WERI-Rb-1 (cell line): ENCODE measurements around the gene PPP2R2B.
A peak's percentile ranks its signal among the peaks of the same experiment; 100 is the strongest.

Experiments
- DNase-seq: peaks from one replicate; pipeline ENCODE4 v3.0.0-alpha.2; 2020
- H3K27ac ChIP-seq: fragments of 250-450 bp; sonication (Bioruptor Pico); 2 replicates; pipeline ENCODE4 v1.5.1; 2020; ENCODE audit warnings: mild to moderate bottlenecking, moderate library complexity
- H3K27me3 ChIP-seq: fragments of 250-450 bp; sonication (Bioruptor Pico); 2 replicates; pipeline ENCODE4 v1.5.1; 2021; ENCODE audit warnings: mild to moderate bottlenecking, low read depth, moderate library complexity; ENCODE audit not compliant: insufficient read depth, severe bottlenecking
- H3K36me3 ChIP-seq: fragments of 250-450 bp; sonication (Bioruptor Pico); 2 replicates; pipeline ENCODE4 v1.5.1; 2020; ENCODE audit warnings: mild to moderate bottlenecking, moderate library complexity
- H3K4me3 ChIP-seq: 2 replicates; pipeline ENCODE4 v1.5.1; 2011; ENCODE audit warnings: low read depth, mild to moderate bottlenecking, control low read depth, low read length
- H3K9me3 ChIP-seq: fragments of 250-450 bp; sonication (Bioruptor Pico); 2 replicates; pipeline ENCODE4 v1.5.1; 2021; ENCODE audit warnings: mild to moderate bottlenecking, moderate library complexity; ENCODE audit not compliant: severe bottlenecking
- TF ChIP-seq, protein P1 (sequence below): IDR thresholded peaks from 2 replicates; pipeline ENCODE4 v1.5.1; 2011; ENCODE audit warnings: low read depth, mild to moderate bottlenecking, control low read depth, inconsistent platforms, low read length

PPP2R2B gene

DNA sequence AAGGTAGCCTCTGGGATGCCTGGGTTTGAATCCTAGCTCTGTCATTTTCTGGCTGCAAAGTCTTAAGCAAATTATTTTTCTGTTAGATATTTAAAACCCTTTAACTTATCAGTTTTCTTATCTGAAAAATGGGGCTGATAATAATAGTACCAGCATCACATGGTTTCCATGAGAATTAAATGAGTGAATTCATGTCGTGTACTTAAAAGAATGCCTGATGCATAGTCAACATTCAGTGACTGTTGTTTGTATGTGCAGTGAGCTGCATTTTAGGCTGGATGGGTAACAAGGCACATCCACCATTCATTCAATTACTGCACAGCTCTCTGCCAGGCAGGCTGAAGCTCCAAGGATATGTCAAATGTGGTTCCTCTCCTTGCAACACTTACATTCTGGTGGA is 122.0 kb downstream of the PPP2R2B start:
- no peak for DNase-seq
- TF ChIP-seq, protein P1, sequence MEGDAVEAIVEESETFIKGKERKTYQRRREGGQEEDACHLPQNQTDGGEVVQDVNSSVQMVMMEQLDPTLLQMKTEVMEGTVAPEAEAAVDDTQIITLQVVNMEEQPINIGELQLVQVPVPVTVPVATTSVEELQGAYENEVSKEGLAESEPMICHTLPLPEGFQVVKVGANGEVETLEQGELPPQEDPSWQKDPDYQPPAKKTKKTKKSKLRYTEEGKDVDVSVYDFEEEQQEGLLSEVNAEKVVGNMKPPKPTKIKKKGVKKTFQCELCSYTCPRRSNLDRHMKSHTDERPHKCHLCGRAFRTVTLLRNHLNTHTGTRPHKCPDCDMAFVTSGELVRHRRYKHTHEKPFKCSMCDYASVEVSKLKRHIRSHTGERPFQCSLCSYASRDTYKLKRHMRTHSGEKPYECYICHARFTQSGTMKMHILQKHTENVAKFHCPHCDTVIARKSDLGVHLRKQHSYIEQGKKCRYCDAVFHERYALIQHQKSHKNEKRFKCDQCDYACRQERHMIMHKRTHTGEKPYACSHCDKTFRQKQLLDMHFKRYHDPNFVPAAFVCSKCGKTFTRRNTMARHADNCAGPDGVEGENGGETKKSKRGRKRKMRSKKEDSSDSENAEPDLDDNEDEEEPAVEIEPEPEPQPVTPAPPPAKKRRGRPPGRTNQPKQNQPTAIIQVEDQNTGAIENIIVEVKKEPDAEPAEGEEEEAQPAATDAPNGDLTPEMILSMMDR = no peak
- no peaks in the 10 kb centered on the region for H3K27me3 ChIP-seq
- H3K27ac ChIP-seq = no peak overlapping the region
- H3K36me3 ChIP-seq = no peaks in the 10 kb centered on the region
- H3K4me3 ChIP-seq = no peak overlapping the region
- no peaks in the 10 kb centered on the region for H3K9me3 ChIP-seq

DNA sequence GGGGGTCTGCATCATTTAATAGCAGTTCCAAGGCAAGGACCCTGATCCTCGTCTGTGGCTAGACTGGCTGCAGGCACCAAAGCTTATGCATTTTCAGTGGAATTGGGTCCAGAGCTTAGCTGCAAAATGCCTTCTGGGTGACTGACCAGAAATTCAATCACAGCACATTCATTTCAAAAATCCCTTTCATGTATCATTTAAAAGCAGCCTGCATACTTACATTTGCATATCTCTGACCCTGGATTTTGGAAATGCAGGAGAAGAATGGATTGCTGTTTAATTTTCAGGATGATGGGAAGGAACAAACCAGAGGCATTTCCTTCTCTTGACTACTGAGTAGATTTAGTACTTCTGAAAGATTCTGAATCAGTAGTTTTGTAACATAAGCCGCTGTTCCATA is 122.8 kb downstream of the PPP2R2B start:
- DNase-seq = no peak
- Histone ChIP-seq H3K36me3 (no peaks in the 10 kb centered on the region), H3K4me3 (no peak overlapping the region), H3K9me3 (no peaks in the 10 kb centered on the region), H3K27ac (no peak overlapping the region), H3K27me3 (no peaks in the 10 kb centered on the region)
- TF ChIP-seq, protein P1 = no peak

DNA sequence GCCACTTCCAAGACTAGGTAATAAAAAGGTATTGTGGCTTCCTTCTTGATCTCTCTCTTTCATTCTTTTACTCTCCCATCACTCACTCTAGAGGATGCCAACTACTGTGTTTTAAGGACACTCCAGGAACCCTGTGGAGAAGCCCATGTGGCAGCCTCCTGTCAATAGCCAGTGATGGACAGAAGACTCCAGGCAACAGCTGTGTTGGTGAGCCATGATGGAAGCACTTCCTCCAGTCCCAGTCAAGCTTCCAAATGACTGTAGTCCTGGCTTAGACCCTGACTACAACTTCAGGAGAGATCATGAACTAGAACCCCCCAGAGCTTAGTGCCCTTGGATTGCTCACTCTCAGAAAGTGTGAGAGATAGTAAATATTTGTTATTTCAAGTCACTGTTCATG is 123.9 kb downstream of the PPP2R2B start:
- no peaks in the 10 kb centered on the region for H3K27me3 ChIP-seq
- no peak overlapping the region for H3K4me3 ChIP-seq
- TF ChIP-seq, protein P1 = no peak
- no peak for DNase-seq
- no peaks in the 10 kb centered on the region for H3K9me3 ChIP-seq
- no peaks in the 10 kb centered on the region for H3K36me3 ChIP-seq
- H3K27ac ChIP-seq = no peak overlapping the region

DNA sequence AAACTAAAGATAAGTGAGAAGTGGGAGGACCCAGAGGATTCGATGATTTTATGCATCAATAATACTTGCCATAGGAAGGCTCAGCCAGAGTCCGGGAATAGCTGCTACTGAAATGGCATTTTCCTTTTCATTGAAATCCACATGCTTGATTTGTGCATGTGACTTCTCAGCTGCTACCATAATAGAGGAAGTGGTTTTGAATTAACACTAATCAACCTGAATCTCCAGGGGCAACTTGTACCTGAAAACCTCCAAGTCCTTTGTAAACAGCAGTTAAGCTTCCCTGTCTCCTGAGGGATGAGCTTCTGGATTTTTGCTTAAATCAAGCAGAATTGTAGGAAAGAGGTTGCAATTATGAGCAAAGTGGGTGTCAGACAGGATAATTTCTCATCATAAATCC is 124.9 kb downstream of the PPP2R2B start:
- no peak overlapping the region for H3K27ac ChIP-seq
- no peaks in the 10 kb centered on the region for H3K36me3 ChIP-seq
- no peak for DNase-seq
- TF ChIP-seq, protein P1 = no peak
- no peak overlapping the region for H3K4me3 ChIP-seq
- H3K9me3 ChIP-seq = no peaks in the 10 kb centered on the region
- no peaks in the 10 kb centered on the region for H3K27me3 ChIP-seq

DNA sequence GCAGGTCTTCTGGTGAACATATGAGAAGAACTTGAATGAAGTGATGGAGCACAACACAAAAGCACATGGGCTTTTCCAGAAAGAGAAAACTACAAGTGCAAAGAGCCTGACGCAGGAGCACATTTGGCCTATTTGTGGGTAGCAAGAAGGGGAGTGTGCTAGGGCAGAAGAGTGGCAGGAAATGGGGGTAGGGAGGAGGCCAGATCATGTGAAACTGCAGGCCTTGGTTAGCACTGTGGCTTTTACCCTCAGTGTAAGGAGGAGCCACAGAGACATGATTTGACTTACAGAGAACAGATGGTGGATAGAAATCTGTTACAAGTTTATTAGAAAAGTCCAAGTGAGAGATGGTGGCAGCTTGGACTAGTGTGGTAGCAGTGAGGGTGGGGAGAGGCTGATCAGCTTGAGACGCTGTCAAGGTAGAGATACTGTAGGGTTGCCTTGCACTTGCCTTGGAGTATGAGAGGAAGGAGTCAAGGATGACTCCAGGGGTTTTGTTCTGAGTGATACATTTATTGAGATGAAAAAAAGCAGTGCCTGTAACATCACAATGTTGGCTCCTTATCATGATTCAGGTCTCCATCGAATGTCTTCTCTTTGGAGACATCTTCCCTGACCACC is 126.7 kb downstream of the PPP2R2B start:
- TF ChIP-seq, protein P1 = no peak
- H3K27me3 ChIP-seq = no peaks in the 10 kb centered on the region
- H3K4me3 ChIP-seq = no peak overlapping the region
- no peak overlapping the region for H3K27ac ChIP-seq
- no peaks in the 10 kb centered on the region for H3K36me3 ChIP-seq
- DNase-seq = no peak
- no peaks in the 10 kb centered on the region for H3K9me3 ChIP-seq

DNA sequence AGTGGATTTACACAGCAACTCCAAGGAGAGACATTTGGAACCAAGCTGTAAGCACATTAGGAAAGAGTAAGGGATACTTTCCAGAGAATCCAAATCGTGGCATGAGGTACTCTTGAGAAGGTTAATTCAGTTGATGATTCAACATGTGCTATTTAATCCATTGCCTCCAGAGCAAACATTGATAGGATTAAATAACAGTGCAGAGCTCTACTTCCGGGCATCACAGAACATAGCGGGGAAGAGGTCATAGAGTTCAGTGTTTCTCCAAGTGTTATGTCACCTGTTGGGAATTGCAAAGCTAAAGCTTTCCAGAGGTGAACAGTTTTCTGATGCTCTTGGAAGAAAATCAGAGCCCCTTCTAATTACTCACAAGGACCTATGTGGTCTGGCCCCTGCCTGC is 127.5 kb downstream of the PPP2R2B start:
- no peaks in the 10 kb centered on the region for H3K9me3 ChIP-seq
- TF ChIP-seq, protein P1 = no peak
- no peak overlapping the region for H3K4me3 ChIP-seq
- H3K36me3 ChIP-seq = no peaks in the 10 kb centered on the region
- DNase-seq = peak; percentile 14
- no peak overlapping the region for H3K27ac ChIP-seq
- H3K27me3 ChIP-seq = no peaks in the 10 kb centered on the region
